CD4-positive, alpha-beta T cell treated with Interleukin-12 subunit alpha and Interleukin-12 subunit beta, for 1 hour (primary cell): ENCODE results near the gene NOL4L.

Experiments used
- DNase-seq: peaks from one replicate; pipeline ENCODE4 v3.0.0-alpha.2; 2020

NOL4L gene

DNA sequence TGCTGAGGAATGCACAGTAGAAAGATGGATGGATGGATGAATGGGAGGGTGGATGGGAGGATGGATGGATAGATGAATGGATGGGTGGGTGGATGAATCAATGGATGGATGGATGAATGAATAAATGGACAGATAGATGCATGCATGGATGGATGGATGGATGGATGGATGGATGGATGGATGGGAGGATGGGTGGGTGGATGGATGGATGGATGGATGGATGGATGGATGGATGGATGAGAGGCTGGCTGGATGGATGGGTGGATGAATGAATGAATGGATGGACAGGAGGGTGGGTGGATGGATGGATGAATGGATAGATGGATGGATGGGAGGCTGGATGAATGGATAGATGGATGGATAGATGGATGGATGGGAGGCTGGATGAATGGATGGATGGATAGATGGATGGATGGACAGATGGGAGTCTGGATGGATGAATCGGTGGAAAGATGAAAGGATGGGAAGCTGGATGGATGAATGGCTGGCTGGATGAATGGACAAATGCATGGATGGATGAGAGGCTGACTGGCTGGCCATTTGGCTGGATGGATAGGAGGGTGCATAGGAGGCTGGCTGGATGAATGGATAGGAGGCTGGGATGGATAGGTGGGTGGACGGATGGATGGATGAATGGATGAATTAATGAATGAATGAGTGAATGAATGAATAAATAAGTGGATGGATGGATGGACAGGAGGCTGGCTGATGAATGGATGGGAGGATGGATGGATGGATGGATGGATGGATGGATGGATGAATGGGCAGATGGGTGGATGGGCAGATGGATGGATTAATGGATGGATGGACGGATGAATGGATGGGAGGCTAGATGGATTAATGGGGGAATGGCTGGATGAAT, 28.3 kb upstream of the NOL4L start:
- DNase-seq: no peak

DNA sequence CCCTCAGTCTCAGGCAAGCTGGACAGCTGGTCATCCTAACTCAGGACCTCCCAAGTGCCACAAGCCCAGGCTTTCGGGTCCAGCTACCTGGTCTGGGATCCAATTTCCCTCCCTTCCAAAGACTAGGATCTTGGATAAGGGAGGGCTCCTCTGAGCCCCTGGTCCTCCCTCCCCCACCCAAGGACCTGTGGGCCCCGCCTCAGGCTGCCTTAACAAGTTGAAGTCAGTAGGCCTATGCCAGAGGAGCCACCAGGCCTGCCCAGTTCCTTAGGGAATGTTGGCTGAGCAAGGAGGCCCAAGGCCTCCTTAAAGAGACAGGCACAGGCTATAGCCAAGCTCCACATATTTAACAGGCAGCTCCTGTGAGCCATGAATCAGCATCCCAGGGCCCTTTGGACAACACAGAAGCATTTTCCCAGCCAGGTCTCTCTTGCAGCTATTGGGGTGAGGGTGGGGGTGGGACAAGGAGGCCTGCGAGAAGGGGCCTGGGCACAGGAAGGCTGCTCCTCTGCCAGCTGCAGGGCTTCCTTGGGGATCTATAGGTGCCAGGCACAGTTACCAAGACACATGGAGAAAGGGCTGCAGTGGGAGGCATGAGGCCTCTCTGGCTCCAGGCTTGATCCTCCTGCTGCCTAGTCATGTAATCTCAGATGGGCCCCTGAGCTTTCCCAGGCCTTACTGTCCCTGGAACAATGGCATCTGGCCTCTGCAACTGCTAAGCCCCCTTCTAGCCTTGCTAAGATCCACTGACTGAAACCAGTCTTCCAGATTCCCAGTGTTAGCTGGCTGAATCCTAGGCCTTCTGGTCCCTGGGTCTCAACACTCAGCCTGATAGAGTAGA, 27.4 kb upstream of the NOL4L start:
- no peak for DNase-seq

DNA sequence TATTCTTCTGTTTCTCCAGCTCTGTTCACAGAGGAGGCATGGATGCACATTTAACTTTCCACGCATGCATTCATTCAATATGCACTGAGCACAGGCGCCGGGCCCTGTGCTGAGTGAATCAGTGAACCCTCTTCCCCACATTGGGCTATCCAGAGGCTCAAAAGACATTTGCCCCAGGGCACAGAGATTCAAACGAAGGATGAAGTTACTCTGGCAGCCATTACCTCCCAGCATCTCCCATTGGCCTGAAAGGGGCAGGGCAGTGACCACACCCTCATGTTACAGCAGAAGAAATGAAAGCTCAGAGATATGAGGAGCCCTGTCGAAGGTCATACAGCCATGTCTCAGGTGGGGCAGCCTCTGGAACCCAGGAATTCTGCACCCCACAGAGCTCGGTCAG, 26.7 kb upstream of the NOL4L start:
- DNase-seq: no peak

- no peak for DNase-seq
Observed at GRCh38 chr20:32611286-32611685, 26.2 kb upstream of the NOL4L start.

DNA sequence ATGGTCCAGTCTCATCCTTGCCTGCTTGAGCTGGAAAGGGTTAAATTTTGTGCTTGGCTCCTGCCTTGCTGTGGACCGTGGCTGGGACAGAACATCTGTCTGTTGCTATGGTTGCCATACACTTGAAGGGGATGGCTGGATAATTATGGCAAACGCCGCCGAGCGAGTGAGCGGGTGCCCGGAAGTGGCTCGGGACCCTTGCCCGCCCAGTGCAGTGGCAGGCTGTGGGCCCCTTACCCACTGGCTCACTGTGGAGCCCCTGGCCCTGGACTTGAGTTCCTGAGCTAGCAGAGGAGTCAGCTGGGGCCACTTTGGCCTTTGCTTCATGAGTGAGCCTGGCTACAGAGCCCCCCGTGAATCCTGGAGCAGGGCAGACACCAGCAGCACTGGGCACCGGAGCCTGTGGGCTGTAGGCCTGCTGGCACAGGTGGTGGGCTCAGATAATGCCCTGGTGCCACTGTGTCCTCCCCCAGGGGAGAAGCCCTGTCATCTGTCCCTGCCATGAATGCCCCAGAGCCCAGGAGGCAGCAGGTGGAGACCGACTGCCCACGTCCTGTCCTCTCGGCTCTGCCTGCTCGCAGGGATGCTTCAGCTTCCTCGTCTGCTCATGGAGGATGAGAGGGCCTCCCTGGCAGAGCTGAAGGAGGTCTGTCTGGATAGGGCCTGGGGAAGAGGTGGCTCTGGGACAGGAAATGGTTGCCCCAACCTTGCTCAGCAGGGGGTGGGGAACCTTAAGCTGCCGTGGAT, 25.5 kb upstream of the NOL4L start:
- DNase-seq: no peak

DNA sequence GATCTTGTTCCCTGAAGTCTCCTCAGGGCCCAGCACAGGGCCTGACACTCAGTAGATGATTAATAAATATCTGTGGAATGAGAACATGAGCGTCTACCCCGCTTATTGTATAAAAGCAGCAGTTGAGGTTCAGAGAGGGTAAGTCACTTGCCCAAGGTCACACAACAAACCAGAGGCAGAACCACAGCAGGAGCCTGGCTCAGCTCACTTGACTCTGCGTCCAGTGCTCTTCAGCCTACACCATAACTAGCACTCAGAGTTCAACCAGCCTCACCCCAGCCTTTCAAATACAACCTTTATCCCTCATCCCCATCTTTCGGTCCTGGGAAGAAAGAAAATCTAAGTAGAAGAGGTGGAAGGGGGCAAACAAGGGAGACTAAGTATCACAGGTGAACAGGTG, 24.9 kb upstream of the NOL4L start:
- no peak for DNase-seq

DNA sequence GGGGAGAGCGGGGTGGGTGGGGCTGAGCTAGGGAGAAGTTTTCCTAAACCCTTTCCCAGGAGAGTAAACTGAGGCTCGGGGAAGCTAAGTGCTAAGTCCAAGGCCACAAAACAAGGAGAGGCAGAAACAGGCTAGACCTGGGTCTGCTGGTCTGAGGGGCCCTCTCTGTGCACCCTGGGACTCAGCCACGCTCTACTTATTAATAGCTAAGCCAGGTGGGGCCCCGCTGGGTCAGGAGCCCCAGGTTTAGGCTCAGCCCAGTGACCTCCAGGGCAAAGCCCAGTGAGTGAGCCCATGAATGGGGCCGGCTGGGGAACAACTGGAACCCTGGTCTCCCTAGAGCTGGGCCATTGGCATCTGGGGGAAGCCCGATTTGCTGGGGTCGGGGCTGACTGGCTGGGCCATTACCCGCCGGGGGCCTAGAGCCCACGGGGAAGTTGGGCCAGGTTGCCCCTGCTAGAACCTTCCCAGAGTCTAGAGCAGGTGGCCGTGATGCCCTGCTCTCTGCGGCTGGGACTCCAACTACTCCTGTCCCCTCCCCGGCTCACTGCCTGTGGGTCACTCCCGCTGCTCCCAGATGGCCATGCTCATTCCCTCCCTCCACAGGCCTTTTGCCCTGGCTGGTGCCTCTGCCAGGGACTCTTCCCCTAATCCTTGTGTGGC, 24.1 kb upstream of the NOL4L start:
- DNase-seq: no peak

DNA sequence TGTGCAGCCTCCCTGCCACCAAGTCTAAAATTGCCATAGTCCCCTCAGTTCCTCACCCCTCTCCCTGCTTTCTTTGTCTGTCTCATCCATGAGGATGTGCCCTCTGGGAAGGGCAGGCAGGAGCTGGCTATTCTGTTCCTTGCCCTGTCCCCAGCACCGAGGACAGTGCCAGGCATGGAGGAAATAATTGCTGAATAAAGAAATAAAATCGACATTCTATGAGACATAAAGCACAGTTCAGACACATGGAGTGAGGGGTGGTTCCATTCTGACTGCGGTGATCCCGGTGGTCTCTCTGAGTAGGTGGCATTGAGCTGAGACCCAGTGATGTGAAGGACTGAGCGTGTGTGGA, 23.5 kb upstream of the NOL4L start:
- DNase-seq: no peak

DNA sequence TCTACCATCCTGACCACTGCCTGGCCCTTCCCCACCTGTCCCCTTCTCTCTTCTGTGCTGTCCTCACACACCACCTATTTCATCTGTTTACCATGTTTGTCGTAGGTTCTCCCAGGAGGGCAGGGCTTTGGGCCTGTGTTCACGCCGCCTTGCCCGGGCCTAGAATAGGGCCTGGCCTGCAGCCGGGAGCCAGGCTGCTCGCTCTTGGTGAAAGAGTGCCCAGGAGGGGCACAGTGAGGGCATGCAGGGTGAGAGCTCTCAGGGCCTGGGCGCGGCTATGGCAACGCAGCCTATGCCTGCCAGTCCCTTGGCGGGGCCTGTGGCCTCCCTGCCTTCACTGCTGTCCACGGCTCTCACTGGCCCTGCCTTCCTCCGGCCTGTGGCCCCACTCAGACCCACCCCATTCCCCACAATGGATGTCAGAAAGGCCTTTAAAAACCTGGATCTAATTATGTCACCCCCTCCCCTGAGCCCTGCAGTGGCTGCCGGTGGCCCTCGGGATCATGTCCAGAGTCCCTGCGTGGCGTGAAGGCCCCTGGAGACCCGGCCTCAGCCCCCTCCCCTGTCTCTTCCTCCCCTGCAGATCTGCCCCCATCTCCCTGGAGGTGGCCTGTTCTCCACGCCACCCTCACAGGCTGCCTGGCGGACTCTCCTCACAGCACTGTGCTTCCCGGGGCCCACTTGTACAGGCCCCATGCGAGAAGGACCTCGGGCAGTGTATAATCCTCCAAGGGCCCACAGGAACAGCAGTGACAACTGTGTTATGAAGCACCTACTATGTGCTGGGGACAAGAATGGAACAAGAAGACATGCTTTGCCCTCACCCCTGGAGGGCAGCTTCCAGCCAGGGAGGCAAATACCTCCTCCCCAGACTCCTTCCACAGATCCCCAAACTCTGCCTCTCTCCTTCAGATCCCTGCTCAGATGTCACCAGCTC, 22.9 kb upstream of the NOL4L start:
- no peak for DNase-seq

- no peak for DNase-seq
Observed at GRCh38 chr20:32607324-32607723, 22.2 kb upstream of the NOL4L start.

DNA sequence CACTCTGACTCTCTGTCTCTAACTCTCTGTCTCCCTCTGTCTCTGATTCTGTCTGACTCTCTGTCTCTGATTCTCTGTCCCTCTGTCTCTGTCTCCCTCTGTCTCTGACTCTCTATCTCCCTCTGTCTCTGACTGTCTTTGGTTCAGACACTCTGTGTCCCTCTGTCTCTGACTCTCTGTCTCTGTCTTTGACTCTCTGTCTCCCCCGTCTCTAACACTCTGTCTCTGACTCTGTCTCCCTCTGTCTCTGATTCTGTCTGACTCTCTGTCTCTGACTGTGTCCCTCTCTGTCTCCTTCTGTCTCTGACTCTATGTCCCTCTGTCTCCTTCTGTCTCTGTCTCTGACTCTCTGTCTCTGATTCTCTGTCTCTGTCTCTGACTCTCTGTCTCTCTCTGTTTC, 21.7 kb upstream of the NOL4L start:
- no peak for DNase-seq

GRCh38 chr20:32606107-32606506, 21.0 kb upstream of the NOL4L start:
- no peak for DNase-seq

DNA sequence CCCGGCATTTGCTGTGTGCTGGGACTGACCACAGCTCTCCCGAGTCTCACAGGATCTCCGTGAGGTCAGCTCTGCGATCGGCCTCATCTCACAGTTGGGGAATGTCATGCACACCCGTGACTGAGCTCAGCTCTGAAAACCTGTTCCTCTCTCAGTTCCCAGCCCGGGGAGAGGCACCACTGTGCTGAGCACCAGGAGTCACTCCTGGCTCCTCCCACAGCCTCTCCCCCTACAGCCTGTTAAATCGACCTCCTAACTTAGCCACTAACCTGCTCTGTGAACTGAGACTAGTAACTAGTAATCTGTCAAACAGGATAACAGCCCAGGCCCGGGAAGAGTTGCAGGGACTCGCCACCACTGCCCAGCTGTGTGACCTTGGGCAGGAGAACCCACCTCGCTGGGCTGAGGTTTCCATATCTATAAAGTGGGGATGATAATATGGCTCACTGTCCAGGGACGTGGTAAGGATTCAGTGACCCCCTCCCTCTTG, 20.1 kb upstream of the NOL4L start:
- no peak for DNase-seq

GRCh38 chr20:32603046-32603726, 18.1 kb upstream of the NOL4L start:
- no peak for DNase-seq

DNA sequence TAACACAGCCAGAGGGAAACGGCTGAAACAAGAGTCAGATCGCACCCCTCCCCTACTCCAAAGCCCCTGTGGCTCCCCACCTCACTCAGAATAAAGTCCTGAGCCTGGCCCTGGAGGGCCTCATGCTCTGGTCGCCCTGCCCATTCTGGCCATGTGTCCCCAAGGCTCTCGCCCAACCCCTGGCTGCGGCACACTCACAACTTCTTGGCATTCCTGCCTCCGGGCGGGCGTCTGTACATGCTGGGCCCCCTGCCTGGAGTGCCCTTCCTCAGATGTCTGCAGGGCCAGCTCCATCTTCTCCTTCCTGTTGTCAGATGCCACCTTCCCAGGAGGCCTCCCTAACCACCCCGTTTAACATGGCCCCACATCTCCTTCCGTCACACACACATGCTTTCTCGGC, 17.1 kb upstream of the NOL4L start:
- no peak for DNase-seq

DNA sequence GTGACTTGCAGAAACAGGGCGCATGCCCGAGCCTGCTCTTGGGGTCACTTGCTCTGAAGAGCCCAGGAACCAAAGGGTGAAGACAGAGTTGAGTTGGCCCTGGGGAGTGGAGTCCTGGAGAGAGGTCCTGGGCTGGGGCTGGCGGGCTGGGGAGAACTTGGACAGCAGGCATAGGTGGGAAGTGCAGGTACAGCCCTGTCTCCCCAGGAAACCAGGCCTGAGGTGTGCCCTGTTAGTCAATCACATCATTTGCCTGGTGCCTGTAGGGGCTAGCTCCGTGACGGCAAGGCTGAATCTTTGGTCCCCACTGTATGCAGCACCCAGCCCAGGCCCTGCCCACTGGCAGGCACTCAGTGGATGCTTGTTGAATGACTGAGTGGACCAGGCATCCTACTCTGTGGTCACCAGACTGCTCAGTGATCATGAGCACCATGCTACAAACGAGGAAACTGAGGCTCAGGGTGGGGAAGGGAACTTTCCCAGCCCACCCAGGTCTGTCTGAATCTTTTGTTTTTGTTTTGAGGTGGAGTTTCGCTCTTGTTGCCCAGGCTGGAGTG, 15.6 kb upstream of the NOL4L start:
- no peak for DNase-seq

DNA sequence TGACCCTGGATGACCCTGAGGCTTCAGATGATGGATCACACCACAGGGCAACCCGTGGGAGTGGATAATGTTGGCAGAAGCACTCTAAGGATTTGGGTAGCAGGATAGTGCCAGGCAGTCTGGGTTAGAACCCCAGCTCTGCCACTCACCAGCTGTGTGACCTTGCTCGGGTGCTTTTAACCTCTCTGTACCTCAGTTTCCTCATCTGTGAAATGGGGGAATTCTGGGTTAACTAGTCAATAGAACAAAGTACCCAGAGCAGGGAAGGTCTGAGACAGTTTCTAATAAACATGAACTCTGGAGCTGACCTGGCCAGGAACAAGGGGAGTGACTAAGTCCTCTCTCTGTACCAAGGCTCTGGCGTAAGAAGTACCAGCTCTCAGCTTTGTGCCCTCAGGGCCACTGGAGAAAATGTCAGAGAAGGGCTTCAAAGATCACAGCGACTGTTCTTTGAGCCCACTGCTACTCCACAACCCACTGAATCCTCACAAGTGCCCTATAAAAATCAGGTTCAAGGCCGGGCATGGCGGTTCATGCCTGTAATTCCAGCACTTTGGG, 14.7 kb upstream of the NOL4L start:
- DNase-seq: no peak

GRCh38 chr20:32598606-32599005, 13.5 kb upstream of the NOL4L start:
- DNase-seq: no peak

GRCh38 chr20:32597714-32598113, 12.6 kb upstream of the NOL4L start:
- DNase-seq: no peak

- DNase-seq: no peak
Observed at GRCh38 chr20:32596681-32597252, 11.6 kb upstream of the NOL4L start.
